Measurements from ENCODE around the gene TRMT1. TPM values are rescaled to one million over a fixed set of nuclear protein-coding genes. Genes with fewer than 3 reads are reported as not detected.

Gene TRMT1
- total and polyA plus RNA-seq, 2 donors (not counting 1 experiment from before 2014, with no cell fraction given) = 91.8 to 281 TPM

DNA sequence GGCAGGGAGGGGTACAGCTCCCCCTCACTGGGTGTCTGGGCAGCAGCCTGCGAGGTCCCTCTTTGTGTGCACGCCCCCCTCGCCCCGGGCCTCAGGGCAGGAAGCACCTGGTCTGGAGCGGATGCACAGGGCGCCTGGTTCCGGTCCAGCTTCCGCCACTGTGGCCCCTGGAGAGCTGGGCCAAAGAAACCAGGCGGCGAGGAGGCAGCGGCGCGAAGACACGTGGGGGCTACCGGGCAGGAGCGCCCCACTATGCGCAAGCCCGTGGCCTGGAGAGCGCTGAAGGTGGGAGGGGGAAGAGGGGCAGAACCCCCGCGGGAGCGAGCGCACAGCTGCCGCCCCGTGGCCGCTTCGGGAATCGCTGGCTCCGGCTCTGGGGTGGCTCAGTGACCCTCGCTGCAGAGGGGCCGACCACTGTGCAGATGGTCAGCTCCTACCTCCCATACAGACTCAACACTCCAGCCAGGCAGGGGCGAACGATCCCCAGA is 12.1 kb downstream of the TRMT1 start:
- no peaks in the 10 kb centered on the region for H3K27me3 Mint-ChIP-seq
- Histone ChIP-seq H3K9me3 (ENCODE audit: control extremely low read depth in 1 of 3, control insufficient read depth in 2 of 3, insufficient read depth in 1 of 3, low read length in 2 of 3) (peaks cover 0 to 4% (median 0%) of the 10 kb centered on the region in 3 donors), H3K27ac (ENCODE audit: low read length in 2 of 2) (peak overlapping the region; percentile 83 to 100), H3K9ac (ENCODE audit: low read length) (peak overlapping the region; percentile 81), H3K4me1 (ENCODE audit: control insufficient read depth in 2 of 2, insufficient read depth in 2 of 2, low read length in 2 of 2) (peaks cover 39 to 69% of the 10 kb centered on the region in 2 donors), H3K4me2 (replicated peaks; ENCODE audit: low read depth, low read length, poor library complexity, severe bottlenecking) (peak overlapping the region; percentile 99), H3K36me3 (replicated peaks in 1 of 2; ENCODE audit: control extremely low read depth in 1 of 2, control insufficient read depth in 1 of 2, extremely low read depth in 1 of 2, insufficient read depth in 2 of 2, low read length in 1 of 2) (peaks cover 3 to 35% of the 10 kb centered on the region in 2 experiments), H3K4me3 (ENCODE audit: control extremely low read depth in 1 of 5, extremely low read depth in 1 of 5, insufficient read depth in 1 of 5, low read depth in 2 of 5, low read length in 4 of 5) (peak overlapping the region; percentile 53 to 98 (median 96)), H2AFZ (ENCODE audit: insufficient read depth, low read depth, low read length, poor library complexity, severe bottlenecking) (peak overlapping the region; percentile 87), H3K79me2 (ENCODE audit: control insufficient read depth, insufficient read depth, low read length) (peaks cover 53% of the 10 kb centered on the region), H4K20me1 (ENCODE audit: control insufficient read depth, insufficient read depth, low read length, poor library complexity, severe bottlenecking) (peaks cover 34% of the 10 kb centered on the region), H3K27me3 (replicated peaks in 1 of 4; ENCODE audit: control extremely low read depth in 1 of 4, control insufficient read depth in 3 of 4, insufficient read depth in 4 of 4, low read length in 3 of 4) (no peaks in the 10 kb centered on the region)
- intact Hi-C loops (cut with micrococcal nuclease) = loop anchor here (1.0 to 5.0 kb wide), 9 partner anchors 9 to 1278 kb away; partner anchors contain the start of genes ADGRE5, RFX1 and TRMT1
- TF ChIP-seq, protein P1, sequence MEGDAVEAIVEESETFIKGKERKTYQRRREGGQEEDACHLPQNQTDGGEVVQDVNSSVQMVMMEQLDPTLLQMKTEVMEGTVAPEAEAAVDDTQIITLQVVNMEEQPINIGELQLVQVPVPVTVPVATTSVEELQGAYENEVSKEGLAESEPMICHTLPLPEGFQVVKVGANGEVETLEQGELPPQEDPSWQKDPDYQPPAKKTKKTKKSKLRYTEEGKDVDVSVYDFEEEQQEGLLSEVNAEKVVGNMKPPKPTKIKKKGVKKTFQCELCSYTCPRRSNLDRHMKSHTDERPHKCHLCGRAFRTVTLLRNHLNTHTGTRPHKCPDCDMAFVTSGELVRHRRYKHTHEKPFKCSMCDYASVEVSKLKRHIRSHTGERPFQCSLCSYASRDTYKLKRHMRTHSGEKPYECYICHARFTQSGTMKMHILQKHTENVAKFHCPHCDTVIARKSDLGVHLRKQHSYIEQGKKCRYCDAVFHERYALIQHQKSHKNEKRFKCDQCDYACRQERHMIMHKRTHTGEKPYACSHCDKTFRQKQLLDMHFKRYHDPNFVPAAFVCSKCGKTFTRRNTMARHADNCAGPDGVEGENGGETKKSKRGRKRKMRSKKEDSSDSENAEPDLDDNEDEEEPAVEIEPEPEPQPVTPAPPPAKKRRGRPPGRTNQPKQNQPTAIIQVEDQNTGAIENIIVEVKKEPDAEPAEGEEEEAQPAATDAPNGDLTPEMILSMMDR (IDR thresholded peaks at IDR 0.05) = peak; percentile 97
- no peak for TF ChIP-seq EZH2 (IDR thresholded peaks at IDR 0.05; ENCODE audit: borderline replicate concordance, insufficient read depth, low read depth, low read length, poor library complexity, severe bottlenecking)
- peaks cover 62% of the 10 kb centered on the region for H3K4me1 Mint-ChIP-seq
- no peaks in the 10 kb centered on the region for H3K9me3 Mint-ChIP-seq (ENCODE audit: insufficient read depth)
- POLR2A ChIA-PET = interaction anchor here (0.5 to 3.9 kb wide), 24 partner anchors 9 to 692 kb away, joined by 3 to 107 read pairs (median 5); partner anchors contain the start of genes CALR, IER2, JUNB and NACC1
- H3K4me3 Mint-ChIP-seq = peak overlapping the region; percentile 97
- peak; percentile 60 for ATAC-seq (ENCODE audit: low read depth)
- CTCF ChIA-PET = interaction anchor here (0.6 to 5.6 kb wide), 22 partner anchors 9 to 661 kb away, joined by 3 to 108 read pairs (median 10); partner anchors contain the start of genes IER2, NACC1 and STX10
- WGBS (ENCODE audit: insufficient coverage) = under 1% methylated on average over 33 of the region's 33 CpGs
- DNase-seq = peak; percentile 98
- H3K27ac Mint-ChIP-seq = peak overlapping the region; percentile 100

All from B cell (primary cell).